HT-29 (cell line): Measurements from ENCODE around the gene SBK1. TPM values are rescaled to one million over a fixed set of nuclear protein-coding genes. Genes with fewer than 3 reads are reported as not detected.

Experiments used
- DNase-seq: peaks from one replicate; pipeline ENCODE4 v3.0.0-alpha.2; 2015; ENCODE audit warnings: low spot score
- total RNA-seq: library from RNA; depleted of rRNA; stranded (reverse); fragments of >200 nt; shearing (Covaris generic); gene quantifications from 2 replicates; pipeline ENCODE4 v1.2.3, GENCODE V29; 2014

Gene SBK1
- total RNA-seq, 1 experiment from 2014 or later: 1.1 TPM

DNA sequence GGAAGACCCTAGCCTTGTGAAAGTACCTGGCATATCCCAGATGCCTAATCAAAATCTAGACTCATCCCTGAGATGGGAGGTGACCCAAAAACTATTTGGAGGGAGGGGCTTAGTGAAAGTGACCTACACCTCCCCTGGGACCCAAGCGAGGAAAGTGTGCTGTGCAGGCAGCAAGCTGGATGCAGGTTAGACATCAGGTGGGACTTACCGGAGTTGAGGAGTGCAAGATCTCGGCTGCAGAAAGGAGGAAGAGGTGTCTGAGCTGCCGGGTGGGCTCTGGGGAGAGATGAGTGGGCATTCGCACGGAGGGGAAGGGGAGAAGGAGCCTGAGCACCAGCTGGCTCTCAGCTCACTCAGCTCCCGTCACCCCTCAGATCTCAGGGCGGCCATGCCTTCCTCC is 10.3 kb upstream of the SBK1 start:
- no peak for DNase-seq

DNA sequence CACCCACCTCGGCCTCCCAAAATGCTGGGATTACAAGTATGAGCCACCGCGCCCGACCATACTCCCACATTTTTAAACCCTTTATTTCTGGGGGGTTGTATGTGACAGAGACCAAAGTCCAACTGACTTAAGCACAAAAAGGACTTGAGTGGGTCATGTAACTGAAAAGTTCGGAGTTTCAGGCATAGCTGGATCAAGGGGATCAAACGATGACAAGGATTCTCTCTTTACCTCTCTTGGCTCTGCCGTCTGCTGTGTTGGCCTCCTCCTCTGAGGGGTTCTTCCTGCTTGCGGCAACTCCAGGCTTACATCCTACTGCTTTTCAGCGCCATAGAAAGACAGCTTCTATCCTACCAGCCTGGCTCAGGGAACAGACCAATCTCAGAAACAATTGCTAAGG is 9.2 kb upstream of the SBK1 start:
- no peak for DNase-seq

DNA sequence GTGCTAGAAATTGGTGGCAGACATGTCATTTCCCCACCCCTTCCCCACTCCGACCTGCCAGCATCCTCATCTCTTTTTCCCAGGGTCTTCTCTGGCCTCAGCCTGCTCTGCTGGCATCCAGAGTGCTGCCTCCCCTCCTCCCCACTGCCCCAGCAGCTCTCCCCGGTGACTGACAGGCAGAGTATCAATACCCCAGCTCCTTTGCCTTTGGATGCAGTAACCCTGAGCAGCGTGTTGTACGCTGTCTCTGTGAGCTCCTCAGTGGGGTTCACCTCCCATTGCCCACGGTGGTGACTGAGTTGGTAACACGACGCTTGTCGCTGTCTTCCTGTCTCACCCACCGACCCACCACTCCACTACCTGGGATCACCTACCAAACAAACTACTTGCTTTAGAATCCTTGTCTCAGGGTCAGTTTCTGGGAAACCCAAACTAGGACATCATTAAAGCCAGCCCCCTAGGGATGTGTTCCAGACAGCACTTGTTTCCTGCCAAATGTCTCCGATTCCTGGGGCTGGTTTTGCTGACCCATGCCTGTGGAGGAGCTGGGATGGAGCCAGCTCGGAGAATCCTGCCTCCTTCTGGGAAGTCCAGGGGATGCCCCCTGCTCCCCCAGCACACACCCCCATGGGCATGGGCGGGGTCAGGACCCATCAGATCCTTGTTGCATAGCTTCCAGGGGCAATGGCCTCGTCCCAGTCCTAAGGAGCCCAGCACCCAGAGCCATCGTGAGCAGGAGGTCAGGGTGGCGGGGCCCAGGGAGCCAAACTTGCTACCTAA is 8.3 kb upstream of the SBK1 start:
- DNase-seq: no peak

DNA sequence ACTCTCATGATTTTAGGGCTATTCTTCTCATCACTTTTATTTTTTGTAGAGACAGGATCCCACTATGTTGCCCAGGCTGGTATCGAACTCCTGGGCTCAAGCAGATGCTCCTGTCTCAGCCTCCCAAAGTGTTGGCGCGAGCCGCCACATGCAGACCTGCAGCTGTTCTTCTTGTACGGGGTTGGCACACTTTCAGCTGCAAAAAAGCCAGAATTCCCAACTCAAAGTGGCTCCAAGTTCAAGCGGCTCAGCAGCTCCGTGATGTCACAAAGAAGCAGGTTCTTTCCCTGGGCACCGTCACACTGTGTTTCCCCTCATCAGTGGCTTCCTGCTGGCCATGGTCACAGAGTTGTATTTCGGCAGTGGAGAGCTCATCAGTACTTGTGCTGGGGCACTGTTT is 6.7 kb upstream of the SBK1 start:
- no peak for DNase-seq

DNA sequence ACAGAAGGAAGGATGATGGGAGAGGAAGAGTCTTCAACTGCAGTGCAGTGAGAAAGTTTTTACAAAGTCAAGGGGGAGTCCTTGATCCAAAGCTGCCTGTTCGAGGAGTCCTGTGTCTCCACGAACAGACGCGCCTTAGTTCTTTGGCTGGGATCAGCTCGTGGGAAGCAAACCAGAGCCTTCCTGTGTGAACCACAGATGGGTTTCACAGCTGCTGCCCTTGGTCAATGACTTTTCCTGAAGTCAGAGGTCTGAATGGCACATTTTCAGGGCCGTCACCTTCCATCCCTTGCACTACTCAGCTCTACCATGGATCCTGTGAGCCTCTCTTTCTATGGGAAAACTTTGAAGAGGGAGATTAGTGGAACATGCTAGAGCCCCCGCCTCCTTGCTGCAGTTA is 4.2 kb upstream of the SBK1 start:
- no peak for DNase-seq

DNA sequence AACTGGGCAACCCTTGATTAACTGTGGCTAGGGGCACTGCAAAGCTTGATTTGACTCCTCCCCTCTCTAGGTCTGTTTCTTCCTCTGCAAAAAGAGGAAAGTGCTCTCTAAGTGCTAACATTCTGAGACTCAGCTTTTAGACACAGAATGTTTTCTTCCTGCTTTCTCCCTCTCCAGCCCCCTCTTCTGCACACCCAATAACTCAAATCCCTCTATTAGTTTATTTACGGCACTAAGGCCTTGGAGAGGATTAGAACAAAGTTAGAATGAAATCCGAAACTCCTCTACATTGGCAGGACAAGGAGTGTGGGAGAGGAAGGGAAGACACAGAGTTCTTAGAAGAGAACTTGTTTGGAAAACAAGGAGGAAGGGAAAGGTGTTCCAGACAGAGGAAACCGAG is 3.3 kb upstream of the SBK1 start:
- no peak for DNase-seq

DNA sequence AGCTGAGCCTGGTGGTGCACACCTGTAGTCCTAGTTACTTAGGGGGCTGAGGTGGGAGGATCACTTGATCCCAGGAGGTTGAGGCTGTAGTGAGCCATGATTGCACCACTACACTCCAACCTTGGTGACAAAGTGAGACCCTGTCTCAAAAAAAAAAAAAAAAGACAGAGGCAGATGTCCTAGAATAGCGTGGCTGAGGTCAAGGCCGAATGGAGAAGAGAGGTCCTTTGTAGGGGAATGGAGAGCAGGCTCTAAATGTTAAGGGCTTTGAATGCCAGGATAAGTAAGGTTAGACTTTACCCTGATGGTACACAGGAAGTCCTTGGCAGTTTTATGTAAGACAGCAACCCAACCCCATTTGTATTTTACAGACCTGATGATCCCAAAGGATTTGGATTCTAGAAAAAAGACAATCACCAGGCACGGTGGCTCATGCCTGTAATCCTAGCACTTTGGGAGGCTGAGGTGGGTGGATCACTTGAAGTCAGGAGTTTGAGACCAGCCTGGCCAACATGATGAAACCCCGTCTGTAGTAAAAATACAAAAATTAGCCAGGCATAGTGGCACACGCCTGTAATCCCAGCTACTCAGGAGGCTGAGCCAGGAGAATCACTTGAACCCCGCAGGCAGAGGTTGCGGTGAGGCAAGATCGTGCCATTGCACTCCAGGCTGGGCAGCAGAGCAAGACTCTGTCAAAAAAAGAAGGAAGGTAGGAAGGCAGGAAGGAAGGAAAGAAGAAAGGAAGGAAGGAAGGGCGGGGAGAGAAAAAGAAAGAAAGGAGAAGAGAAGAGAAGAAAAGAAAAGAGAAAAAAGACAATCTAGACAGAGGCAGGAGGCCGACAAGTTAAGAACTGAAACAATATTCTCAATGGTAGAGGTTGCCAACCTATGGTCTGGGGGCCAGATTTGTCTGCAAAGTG is 2.1 kb upstream of the SBK1 start:
- no peak for DNase-seq

DNA sequence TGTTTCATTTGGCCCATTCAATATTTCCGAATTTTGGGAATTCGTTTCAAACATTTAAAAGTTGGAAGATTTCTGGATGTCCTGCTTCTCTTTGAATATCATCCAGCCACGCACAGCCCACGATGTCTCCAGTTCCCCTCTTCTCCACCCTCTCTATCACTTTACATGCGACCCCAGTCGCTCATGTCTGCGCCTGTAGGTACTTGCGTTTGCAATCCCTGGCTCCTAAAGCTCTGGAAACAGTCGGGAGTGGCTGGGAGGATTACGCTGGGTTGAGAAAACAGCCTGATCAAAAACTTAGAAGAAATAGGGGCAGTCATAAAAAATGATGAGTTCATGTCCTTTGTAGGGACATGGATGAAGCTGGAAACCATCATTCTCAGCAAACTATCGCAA is 1.5 kb upstream of the SBK1 start:
- no peak for DNase-seq

DNA sequence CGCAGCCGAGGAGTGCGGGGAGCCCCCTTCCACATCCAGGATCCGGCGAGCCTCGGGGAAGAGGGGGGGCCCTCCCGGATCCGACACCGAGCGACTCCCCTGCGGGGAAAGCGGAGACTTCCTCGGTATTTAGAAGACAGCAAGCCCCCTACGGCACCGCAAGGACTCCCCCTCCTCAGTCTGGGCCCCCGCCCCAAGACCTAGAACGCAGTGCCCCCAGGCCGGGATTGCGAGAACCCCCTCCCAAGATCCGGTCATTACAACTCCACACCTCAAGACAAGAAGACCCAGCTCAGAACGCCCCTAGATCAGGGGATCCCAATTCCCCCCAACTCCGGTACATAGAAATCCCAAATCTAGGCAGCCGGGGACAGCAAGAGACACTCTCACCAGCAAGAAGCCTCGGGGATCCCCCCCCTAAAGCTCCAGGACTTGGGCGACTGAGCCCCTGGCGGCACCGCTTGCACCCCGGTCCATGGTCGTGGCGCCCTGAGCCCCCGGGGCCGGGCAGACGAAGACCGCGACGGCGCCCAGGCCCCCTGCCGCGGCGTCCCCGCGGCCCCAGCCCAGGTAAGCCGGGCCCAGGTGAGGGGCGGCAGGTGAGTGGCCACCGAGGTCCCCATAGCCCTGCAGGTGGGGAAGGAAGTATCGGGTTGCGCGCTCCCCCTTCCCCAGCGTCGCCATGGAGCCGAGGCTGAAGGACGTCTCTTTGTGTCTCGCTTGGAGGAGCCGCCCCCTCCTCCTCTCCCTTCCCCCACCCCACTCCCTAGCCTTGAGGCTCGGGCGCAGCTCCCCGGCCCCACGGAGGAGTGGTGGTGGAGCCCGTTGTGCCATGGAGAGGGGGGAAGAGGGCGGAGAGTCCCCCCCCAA is 641 bp downstream of the SBK1 start:
- no peak for DNase-seq

DNA sequence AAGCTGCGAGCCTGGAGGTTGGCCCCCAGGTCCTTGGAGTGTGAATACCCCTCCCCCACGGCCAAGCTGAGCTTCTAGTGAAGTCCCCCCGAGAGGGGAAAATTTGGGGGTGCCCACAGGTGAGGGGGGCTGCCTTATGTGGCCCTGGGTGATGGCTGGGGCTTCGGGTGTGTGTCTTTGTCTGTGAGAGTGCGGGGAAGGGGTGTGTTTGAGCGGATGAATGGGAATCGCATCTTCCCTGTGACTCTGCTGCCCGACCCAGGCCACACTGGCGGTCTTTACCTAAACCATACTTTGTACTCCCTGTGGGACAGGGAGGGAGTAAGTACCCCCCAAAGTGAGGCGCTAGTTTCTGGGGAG is 1.3 kb downstream of the SBK1 start:
- DNase-seq: no peak

DNA sequence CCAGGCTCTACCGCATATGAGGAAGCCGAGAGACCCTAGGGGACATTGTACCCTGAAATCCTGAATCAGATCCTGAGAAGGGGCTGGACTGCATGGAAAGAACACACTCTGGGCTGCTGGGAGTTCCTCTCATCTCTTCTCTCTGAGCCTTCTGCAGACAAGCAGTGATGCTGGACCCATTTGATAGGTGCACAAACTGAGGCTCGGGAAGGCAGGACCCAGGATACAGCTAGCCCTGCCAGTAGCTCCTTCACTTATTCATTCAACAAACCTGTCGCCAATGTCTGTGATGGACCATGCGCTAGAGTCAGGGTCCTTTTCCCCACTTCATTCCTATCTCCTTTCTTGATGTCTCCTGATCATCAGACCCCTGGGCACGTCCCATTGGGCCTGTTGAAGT is 1.9 kb downstream of the SBK1 start:
- DNase-seq: no peak

DNA sequence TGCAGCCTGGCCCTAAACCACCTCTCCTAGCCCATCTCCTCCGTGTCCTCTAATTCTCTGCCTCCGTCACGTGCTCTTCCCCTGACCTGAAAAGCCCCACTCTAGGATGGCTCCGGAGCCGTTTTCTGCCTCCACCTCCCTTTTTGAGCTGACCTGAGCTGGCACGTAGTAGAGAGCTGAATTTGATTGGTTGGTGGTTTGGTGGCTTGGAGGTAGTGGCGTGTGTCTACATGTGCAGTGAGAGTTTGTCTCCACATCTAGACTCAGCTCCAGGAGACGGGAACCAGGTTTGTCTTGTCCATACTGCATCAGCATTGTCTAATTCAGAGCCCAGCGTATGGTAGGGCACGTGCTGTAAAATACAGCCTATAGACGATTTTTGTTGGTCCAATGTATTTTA is 3.0 kb downstream of the SBK1 start:
- no peak for DNase-seq

DNA sequence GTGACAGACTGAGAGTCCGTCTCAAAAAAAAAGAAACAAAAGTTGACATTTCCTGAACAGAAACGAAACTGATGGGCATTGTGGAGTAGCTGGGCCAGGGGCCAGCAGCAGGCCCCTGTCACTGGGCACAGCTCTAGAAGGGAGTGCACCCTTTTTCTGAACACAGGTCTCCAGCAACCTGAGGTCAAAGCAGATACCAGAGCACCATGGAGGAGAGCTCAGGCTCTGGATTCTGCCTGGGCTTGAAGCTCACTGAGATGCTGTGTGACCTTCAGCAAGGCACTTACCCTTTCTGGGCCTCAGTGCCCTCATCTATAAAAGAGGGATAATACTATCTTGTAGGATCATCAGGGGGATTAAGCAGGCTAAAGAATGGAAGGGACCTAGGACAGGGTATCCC is 5.0 kb downstream of the SBK1 start:
- no peak for DNase-seq

DNA sequence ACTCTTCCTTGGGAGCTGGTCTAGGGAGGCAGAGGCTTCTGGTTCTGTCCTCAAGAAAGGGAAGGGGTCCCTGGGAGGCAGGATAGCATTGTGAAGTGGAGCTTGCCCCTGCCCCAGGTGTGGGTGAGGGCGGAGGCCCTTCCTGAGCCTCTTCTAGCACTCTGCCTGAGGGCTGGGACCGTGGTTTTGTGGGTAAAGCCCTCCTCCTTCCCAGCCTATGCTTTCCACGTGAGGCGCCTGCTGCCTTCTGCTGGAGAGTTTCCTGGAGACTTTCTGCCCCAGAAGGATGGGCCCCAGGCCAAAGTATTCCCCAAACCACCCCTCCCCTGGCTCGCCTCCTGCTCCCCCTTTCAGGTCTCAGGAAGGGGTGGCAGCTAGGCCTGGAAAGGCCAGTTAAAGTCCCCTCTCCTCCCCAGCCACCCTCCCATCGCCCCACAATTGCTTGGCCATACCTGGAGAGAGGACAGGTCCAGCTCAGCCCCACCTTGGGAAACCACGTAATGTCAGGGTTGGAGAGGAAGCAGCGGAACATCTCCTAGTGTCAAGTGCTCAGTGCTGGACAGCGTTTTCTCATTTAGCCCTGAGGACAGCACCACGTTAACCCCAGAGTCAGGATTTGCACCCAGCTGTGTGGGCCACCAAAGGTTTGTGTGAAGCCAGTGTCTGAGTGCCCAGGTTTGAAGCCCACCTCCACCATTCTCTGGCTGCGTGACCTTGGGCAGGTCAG is 5.6 kb downstream of the SBK1 start:
- no peak for DNase-seq

DNA sequence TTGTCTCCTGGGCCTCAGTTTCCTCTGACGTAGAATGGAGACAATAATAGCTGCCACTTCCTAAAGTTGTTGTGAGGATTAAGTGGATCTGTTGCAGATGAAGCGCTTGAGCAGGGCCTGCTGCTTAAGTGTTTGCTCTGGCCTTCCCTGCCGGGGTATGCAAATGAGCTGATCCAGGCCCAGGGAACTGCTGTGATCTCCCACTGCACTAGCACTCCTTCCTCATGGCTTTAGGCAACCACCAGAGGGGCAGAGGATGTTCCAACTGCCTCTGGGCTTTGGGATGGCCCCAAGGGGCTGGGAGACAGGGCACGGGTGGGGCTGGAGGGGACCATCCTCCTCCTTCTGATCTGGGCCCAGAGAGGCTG is 6.2 kb downstream of the SBK1 start:
- DNase-seq: no peak

DNA sequence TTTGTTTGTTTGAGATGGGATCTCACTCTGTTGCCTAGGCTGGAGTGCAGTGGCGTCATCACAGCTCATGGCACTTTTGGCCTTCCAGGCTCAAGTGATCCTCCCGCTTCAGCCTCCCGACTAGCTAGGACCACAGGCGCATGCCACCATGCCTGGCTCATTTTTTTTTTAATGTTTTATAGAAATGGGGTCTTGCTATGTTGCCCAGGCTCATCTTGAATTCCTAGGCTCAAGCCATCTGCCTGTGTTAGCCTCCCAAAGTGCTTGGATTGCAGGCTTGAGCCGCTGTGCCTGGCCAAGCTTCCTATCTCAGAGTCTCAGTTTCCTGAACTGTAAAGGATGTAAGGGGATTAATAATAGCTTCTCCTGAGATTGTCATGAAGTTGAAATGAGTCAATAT is 8.0 kb downstream of the SBK1 start:
- DNase-seq: no peak

DNA sequence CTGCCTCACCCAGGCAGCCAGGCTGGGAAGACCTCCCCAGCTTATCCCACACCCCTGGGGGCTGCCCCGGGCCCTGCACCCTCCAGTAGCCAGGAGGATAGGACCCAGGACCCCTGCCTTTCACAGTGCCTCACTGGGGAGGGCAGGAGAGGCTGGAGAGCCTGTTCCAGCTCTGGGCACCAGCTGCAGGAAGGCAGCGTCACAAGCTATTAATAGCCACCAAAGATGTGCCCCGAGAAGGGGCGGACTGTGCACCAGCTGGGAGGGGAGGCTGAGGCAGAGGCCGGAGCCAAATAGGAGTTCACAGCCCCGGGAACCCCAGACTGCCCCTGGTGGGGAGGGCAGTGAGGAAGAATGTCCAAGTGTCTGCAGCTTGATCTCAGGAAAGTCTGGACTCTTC is 8.8 kb downstream of the SBK1 start:
- no peak for DNase-seq

DNA sequence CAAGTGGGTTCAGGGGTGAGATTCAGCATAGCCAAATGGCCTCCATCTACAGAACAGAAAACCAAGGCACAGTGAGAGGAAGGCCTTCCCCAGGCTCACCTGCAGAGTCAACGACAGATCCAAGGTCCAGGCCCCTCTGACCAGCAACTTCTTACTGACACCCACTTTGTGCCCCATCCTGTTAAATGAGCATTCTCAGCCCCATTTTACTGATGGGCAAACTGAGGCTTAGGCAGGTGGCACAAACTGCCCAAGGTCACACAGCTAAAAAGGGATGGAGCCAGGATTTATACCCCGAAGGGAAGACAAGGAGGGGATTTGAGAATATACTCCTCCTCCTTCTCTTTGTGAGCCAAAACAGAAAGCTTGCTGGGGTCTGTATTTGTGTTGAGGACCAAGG is 9.3 kb downstream of the SBK1 start:
- no peak for DNase-seq

DNA sequence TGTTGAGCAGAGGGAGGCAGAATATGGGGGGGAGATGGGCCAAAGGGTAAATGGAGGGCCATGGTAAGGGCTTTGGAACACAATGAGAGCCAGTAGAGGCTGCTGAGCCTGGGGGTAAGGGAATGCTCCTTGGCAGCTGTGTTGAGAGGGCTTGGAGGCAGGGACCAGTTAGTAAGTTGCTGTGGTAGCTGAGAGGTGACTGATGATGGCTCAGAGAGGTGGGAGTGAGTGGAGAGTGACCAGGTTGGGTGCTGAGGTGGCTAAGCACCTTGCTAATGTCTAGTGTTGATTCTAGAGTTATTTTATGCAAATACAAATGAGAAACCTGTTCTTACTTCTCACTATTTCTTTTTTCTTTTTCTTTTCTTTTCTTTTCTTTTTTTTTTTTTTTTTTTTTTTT is 10.8 kb downstream of the SBK1 start:
- DNase-seq: no peak

DNA sequence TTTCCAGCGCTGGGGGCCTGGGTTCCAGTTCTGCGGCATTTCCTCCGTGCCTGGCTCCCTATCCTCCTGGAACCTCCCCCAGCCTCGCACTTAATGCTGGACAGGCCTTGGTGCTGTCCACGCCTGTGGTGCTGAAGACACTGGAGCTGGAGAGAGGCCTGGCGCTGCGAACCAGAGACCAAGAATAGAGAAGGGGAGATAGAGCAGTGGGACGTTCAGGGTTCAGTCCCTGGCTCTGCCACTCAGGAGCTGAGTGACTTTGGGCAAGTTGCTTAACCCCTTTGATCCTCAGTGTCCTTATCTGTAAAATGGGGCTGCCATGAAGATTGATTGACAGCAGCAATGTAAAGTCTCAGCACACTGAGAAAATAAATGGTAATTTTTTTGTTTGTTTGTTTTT is 11.9 kb downstream of the SBK1 start:
- DNase-seq: no peak

DNA sequence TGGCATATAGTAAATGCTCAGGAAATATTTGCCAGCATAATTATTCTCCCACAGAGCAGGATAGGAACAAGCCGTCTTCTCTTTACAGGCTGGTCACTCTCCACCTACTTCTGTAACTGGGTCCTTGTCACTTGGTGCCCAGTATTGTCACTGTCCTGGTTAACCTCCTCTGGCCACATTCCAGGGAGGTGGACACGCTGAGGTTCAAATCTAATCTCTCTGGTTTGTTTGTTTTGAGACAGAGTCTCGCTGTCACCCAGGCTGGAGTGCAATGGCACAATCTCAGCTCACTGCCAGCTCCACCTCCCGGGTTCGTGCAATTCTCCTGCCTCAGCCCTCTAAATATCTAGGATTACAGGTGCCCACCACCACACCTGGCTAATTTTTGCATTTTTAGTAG is 15.6 kb downstream of the SBK1 start:
- no peak for DNase-seq
